ENCODE data around the gene FDXR.

The FDXR gene

DNA sequence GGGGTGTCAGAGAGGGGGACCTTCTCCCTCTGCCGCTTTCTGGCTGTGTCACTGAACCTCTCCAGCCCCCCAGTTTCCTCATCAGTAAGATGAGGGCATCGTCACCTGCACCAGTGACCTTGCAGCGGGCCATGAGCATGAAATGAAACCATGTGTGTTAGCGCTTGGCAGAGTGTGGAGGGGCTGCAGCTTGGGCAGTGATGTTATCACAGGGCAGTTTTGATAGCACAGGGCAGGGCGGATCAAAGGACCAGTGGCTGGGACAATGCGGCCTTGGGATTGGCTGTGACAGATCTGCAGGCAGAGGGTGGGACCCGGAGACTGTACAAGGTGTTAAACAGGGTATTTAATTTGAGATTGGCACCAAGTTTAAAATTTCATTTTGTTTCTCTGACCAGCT, 57.7 kb downstream of the FDXR start:
- no peaks in the 10 kb centered on the region for H3K4me1 Mint-ChIP-seq (ENCODE audit: low read depth)
- H3K27me3 Mint-ChIP-seq: no peaks in the 10 kb centered on the region
- H3K4me3 Mint-ChIP-seq: no peak overlapping the region
- no peak overlapping the region for H3K27ac Mint-ChIP-seq
- H3K36me3 Mint-ChIP-seq (ENCODE audit: low read depth): peaks cover 64% of the 10 kb centered on the region
- DNase-seq: no peak
- no peaks in the 10 kb centered on the region for H3K9me3 Mint-ChIP-seq

DNA sequence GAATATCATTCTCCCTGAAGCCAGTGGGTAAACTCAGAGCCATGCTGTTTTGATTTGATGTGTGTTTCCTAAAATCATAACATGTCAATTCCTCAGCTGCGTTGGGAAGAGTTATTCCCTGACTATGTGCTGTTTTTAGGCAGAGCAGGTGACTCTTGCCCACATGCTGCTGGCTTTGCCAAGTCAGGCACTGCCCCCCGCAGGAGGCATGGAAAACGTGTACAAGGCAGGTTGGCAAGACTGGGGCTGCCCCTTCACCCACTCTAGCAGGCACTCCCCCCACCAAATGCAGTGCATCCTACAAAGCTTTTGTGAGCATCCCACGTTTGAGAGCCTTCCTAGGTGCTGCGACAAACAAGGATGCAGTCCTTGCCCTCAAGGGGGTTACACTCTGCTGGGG, 58.3 kb downstream of the FDXR start:
- H3K27ac Mint-ChIP-seq: no peak overlapping the region
- H3K9me3 Mint-ChIP-seq: no peaks in the 10 kb centered on the region
- peaks cover 61% of the 10 kb centered on the region for H3K36me3 Mint-ChIP-seq (ENCODE audit: low read depth)
- H3K4me3 Mint-ChIP-seq: no peak overlapping the region
- no peak for DNase-seq
- H3K27me3 Mint-ChIP-seq: no peaks in the 10 kb centered on the region
- H3K4me1 Mint-ChIP-seq (ENCODE audit: low read depth): no peaks in the 10 kb centered on the region
